Lower leg skin (tissue), 4 donors: ENCODE results near the gene MS4A10. TPM values are rescaled to one million over a fixed set of nuclear protein-coding genes. Genes with fewer than 3 reads are reported as not detected.

ENCODE experiments used
- DNase-seq, 2 donors: peaks; one replicate each; pipeline ENCODE4 v3.0.0-alpha.2; 2019; ENCODE audit warnings: low spot score in 2 of 2
- H3K4me3 ChIP-seq: fragments of 200-600 bp; sonication (generic); 2 replicates; pipeline ENCODE4 v1.5.1; 2017; ENCODE audit warnings: mild to moderate bottlenecking, low read depth; ENCODE audit not compliant: poor library complexity, severe bottlenecking
- POLR2A ChIP-seq, 2 donors: fragments of 450-650 bp; IDR thresholded peaks; one replicate each; pipeline ENCODE4 v1.6.1; 2016 to 2017; ENCODE audit warnings: antibody characterized with exemption in 2 of 2, mild to moderate bottlenecking in 1 of 2, moderate library complexity in 1 of 2
- WGBS, 2 donors: methylation state at CpG; one replicate each; pipeline ENCODE4 v1.1.5; 2018; 5-methylcytosine and 5-hydroxymethylcytosine counted together
- intact Hi-C: fragments of 100-400 bp; cut with DNase I; formaldehyde crosslinking; loops from one replicate; pipeline ENCODE4 v1.15.0; 2023; ENCODE audit warnings: low total_unique reads
- total RNA-seq, 4 donors: library from RNA; depleted of rRNA; stranded (reverse); fragments of >200 nt; gene quantifications; one replicate each; pipeline ENCODE4 v1.1.0, GENCODE V29; 2016
- TF ChIP-seq, protein P1 (sequence below), 3 donors: fragments of 450-650 bp; IDR thresholded peaks; one replicate each; pipeline ENCODE4 v1.5.1; 2016; ENCODE audit warnings: antibody characterized with exemption in 3 of 3, mild to moderate bottlenecking in 3 of 3, moderate library complexity in 2 of 3

Gene MS4A10
- total RNA-seq, 4 donors from 2014 or later, result not detected

DNA sequence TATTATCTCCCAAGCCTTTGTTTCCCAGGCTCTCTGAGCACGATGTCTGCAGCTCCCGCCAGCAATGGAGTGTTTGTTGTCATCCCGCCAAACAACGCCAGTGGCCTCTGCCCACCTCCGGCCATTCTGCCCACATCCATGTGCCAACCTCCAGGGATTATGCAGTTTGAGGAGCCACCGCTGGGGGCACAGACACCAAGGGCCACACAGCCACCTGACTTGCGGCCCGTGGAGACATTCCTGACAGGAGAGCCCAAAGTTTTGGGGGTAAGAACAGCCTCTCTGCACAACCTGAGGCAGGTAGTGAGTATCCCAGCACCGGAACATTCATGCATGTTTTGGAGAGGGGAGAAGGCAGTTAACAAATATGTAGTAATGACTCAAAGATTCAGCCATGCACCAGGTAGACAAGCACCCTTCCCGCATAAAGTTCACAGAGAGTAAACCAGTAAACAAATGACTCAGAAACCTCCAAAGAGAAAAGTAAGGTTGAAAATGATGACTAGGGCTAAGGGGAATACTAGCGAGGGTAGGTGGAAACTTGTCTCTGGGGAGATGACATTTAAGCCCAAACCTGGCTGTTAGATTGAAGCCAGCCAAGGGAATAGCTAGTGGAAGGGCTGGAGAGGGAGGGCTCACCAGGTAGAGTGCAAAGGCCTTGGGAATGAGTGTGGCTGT lies 21.3 kb upstream of the MS4A10 start:
- intact Hi-C loops, result no loop called here
- TF ChIP-seq, protein P1, sequence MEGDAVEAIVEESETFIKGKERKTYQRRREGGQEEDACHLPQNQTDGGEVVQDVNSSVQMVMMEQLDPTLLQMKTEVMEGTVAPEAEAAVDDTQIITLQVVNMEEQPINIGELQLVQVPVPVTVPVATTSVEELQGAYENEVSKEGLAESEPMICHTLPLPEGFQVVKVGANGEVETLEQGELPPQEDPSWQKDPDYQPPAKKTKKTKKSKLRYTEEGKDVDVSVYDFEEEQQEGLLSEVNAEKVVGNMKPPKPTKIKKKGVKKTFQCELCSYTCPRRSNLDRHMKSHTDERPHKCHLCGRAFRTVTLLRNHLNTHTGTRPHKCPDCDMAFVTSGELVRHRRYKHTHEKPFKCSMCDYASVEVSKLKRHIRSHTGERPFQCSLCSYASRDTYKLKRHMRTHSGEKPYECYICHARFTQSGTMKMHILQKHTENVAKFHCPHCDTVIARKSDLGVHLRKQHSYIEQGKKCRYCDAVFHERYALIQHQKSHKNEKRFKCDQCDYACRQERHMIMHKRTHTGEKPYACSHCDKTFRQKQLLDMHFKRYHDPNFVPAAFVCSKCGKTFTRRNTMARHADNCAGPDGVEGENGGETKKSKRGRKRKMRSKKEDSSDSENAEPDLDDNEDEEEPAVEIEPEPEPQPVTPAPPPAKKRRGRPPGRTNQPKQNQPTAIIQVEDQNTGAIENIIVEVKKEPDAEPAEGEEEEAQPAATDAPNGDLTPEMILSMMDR (IDR thresholded peaks at IDR 0.05), result no peak
- DNase-seq, result no peak
- H3K4me3 ChIP-seq, result no peak overlapping the region
- 94 to 95% methylated on average over 11 of the region's 11 CpGs for WGBS, 2 donors

DNA sequence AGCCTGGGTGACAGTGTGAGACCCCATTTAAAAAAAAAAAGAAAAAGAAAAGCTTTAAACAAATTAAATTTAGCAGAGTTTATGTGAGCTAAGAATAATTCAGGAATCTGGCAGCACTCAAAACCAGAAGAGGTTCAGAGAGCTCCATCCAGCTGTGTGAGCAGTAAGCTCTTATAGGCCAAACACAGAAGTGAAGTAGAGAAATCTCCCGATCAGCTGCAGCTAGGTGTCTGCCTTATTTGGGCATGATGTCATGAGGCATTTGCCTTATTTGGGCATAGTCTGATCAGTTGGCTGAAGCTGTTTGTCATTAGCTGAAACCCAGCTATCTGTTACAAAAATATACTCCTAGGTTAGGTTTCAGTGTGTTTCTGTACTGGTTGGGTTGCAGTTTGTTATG lies 20.3 kb upstream of the MS4A10 start:
- no peak for DNase-seq
- TF ChIP-seq, protein P1 (IDR thresholded peaks at IDR 0.05), result no peak
- no peak for TF ChIP-seq POLR2A (IDR thresholded peaks at IDR 0.05)
- intact Hi-C loops, result no loop called here
- WGBS, 2 donors, result 30 to 40% methylated on average over 1 of the region's 1 CpG
- no peak overlapping the region for H3K4me3 ChIP-seq

DNA sequence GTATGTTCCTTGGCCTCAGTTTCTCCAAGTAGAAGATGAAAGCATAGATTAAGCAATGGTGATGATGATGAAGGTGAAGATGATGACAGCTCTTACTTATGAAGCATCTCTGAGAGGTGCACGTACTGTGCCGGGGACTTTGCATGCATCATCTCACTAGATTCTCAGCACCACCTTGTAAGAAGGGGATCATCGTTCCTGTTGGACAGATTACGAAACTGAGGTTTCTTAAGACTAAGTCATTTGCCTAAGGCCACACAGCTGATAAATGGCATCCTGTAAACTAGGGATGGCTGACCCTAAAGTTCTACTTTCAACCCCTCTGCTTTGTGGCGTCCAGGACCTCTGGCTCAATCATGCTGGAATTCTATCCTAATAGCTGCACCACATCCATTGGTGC lies 19.8 kb upstream of the MS4A10 start:
- intact Hi-C loops, result no loop called here
- H3K4me3 ChIP-seq, result no peak overlapping the region
- DNase-seq, result no peak
- TF ChIP-seq, protein P1 (IDR thresholded peaks at IDR 0.05), result no peak
- TF ChIP-seq POLR2A (IDR thresholded peaks at IDR 0.05), result no peak
- WGBS, 2 donors, result 85 to 88% methylated on average over 5 of the region's 5 CpGs

DNA sequence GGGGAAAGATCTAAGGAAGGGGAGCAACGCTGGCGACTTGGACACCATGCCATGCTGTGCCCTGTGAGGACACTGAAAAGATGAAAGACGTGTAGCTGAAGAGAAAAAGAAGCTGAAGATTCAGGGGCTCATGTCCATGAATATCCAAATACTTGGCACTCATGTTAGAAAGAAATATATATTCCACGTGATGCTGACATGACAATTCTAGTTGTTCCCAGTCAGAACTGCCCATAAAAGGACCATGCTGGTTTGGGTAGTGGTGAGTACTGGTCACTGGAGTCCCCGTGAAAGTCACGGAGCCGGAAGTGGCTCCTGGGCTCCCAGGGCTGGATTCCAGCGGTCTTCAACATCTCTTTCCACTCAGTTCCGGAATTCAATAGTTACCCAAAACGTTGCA lies 18.6 kb upstream of the MS4A10 start:
- H3K4me3 ChIP-seq, result no peak overlapping the region
- DNase-seq, result peak in 1 of 2 donors; percentile 8
- 80 to 83% methylated on average over 10 of the region's 10 CpGs for WGBS, 2 donors
- intact Hi-C loops, result no loop called here
- TF ChIP-seq, protein P1 (IDR thresholded peaks at IDR 0.05), result no peak
- TF ChIP-seq POLR2A (IDR thresholded peaks at IDR 0.05), result no peak

DNA sequence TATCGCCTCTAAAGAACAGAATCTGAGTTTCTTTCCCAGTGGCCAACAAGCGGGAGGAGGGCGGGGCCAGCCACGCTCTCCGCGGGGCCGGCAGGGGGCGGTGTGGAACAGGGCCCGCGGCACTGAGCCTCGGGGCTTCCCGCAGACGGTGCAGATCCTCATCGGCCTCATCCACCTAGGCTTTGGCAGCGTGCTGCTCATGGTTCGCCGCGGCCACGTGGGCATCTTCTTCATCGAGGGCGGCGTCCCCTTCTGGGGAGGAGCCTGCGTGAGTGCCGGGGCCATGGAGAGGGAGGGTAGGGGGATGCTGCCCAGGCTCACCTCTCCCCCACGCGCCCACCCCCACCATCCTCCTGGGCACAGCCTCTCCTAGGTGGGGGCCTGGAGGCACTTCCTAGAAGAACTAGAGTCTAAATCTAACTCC lies 17.7 kb upstream of the MS4A10 start:
- TF ChIP-seq, protein P1 (IDR thresholded peaks at IDR 0.05), result no peak
- no peak for TF ChIP-seq POLR2A (IDR thresholded peaks at IDR 0.05)
- intact Hi-C loops, result no loop called here
- DNase-seq, result no peak
- 34 to 48% methylated on average over 7 to 11 of the region's 26 CpGs for WGBS, 2 donors
- no peak overlapping the region for H3K4me3 ChIP-seq

DNA sequence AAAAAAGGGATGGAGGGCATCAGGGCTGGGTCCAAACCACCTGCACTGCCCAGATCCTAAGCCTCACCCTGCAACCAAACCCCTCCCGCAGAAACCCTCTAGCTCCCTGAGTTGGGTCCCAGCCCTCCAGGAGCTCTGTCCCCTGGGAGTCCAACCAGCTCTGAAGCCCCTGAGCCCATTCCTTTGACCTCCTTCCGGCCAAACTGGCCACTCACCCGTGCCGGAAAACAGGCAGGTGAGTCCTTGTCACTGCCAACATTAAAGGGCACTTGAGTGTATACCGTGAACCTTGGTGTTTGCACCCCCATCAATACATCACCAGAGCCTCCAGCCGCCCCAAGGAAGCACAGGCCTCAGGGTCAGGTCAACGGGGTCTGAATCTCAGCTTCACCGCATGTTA lies 16.9 kb upstream of the MS4A10 start:
- TF ChIP-seq, protein P1 (IDR thresholded peaks at IDR 0.05), result no peak
- no peak for TF ChIP-seq POLR2A (IDR thresholded peaks at IDR 0.05)
- no peak overlapping the region for H3K4me3 ChIP-seq
- WGBS, 2 donors, result 93 to 96% methylated on average over 8 of the region's 8 CpGs
- DNase-seq, result no peak
- intact Hi-C loops, result no loop called here
